Measurements from ENCODE around the gene TYROBP.
"Not testable (repeated sequence)": the region's sequence is repeated elsewhere in the genome, so short reads cannot be mapped to it uniquely, and the experiment has no call there.

Gene TYROBP

GRCh38 chr19:35932291-35932936 is 24.3 kb upstream of the TYROBP start:
- no peak for DNase-seq

GRCh38 chr19:35931874-35932202 is 23.7 kb upstream of the TYROBP start:
- no peak for DNase-seq

DNA sequence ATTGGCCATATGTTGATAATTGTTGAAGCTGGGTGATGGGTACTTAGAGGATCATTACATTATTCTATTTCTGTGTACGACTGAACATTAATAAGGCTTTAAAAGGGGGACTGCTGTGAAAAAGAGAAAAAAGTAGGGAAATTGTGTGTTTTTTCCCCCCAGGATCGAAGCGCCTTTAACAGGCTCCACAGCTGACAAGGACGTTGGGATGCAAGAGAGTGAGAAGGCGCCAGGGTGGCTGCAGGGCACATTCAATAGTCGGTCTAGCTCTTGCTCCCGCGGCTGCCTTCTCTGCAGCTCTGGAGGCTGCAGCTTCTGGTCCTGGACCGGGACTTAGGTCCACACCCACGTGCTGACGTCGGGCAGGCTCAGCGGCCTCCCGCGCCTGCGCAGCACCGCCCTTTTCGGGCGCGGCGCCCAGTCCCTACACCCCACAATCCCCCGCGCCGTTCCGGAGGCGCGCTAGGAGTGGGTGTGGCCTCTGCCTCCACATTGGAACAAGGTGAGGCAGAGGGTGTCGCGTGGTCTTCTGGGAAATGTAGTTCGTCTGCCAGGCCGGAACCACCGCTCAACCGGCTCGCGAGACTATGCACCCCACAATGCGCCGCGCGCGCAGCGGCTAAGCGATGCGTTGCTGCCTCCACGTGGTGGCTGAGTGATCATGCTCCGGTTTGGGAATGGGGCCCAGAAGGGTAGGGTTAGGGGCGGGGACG is 23.2 kb upstream of the TYROBP start:
- peak; percentile 91 to 100 (median 98) for DNase-seq

- DNase-seq: no peak
Observed at GRCh38 chr19:35929876-35930275, 21.8 kb upstream of the TYROBP start.

- DNase-seq: no peak
Observed at GRCh38 chr19:35928507-35928906, 20.4 kb upstream of the TYROBP start.

GRCh38 chr19:35925501-35925900 is 17.4 kb upstream of the TYROBP start:
- no peak for DNase-seq

GRCh38 chr19:35921012-35921411 is 12.9 kb upstream of the TYROBP start:
- no peak for DNase-seq

DNA sequence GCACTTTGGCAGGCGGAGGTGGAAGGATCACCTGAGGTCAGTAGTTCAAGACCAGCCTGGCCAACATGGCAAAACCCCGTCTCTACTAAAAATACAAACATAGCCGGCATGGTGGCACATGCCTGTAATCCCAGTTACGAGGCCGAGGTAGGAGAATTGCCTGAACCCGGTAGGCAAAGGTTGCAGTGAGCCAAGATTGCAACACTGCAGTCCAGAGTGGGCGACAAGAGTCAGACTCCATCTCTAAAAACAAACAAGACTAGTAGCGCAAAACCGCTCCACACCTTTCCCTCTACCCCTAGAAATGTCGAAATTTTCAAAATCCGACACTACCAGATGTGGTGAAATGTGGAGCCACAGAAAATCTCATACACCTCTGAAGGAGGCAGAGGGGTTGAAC is 11.2 kb upstream of the TYROBP start:
- no peak for DNase-seq

DNA sequence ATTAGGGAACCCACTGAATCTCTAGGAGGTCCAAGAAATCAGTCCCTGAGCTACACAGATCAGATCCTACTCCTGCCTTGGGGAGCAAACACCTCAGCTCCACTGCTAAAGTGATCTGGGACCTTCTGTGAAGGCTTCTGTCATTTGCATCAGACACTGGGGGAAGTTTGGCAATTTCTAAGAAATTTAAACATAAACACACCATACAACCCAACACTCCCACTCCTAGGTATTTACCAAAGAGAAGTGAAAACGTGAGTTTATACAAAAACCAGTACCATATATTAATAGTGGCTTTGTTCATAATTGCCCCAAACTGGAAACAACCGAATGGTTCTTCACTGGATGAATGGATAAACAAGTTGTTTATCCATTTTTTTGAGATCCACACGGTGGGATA is 7.3 kb upstream of the TYROBP start:
- DNase-seq: no peak

GRCh38 chr19:35913589-35913988 is 5.5 kb upstream of the TYROBP start:
- DNase-seq: no peak

DNA sequence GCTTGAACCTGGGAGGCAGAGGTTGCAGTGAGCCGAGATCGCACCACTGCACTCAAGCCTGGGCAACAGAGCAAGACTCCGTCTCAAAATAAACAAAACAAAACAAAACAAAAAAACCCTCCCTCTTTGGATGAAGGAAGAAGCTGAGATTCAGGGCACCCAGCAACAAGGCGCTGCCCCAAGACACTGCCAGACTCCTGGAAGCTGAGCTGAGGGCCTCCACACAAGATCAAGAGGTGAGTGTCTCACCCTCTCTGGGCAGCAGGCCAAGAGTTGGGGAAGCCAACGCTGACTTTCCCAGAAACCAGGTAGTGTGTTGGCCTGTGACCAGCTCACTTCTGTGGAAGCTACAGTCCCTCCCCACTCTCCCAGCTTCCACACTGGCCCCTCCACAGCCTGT is 3.7 kb upstream of the TYROBP start:
- DNase-seq: no peak

DNA sequence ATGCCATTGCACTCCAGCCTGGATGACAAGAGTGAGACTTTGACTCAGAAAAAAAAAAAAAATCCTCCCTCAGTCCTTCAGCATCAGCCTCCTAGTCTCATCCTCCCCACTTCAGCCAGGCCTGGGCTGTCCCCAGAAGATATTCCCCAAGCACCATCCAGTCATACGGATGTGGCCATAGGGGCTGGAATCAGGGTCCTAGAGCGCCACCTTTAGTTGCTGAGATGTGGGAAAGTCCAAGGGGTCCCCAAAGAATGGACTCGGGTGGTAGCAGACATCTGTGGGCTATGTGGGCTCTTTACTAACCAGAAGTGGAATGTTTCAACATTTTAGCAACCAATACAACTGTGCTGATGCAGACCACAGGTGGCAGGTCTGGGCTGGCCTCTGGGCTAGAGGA is 3.1 kb upstream of the TYROBP start:
- DNase-seq: no peak

DNA sequence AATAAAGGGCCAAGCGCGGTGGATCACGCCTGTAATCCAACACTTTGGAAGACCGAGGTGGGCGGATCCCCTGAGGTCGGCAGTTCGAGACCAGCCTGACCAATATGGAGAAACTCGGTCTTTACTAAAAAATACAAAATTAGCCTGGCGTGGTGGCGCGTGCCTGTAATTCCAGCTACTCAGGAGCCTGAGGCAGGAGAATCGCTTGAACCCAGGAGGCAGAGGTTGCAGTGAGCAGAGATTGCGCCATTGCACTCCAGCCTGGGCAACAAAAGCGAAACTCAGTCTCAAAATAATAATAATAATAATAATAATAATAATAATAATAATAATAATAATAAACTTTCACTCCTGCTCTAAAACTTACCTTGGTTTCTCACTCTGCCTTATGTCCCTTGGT is 2.3 kb upstream of the TYROBP start:
- not testable (repeated sequence) for DNase-seq

DNA sequence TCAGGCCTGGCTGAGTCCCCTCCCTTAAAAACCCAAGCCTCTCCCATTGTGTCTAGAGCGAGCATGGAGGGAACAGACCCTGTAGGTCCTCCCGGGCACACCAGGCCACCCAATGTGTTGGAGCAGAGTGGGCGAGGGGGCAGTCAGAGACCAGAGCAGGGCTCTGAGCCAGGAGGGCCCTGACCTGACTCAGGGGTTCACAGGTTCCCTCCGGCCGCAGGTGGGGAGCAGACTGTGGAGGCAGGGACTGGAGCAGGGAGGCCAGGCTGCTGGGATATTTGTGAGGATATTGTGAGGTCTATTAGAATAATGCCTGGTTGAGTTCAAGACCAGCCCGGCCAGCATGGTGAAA is 1.6 kb upstream of the TYROBP start:
- no peak for DNase-seq

GRCh38 chr19:35908973-35909683 is 1.0 kb upstream of the TYROBP start:
- peak in 35 of 51 donors; percentile 11 to 58 (median 33) for DNase-seq

- DNase-seq: no peak
Observed at GRCh38 chr19:35907377-35907745, 734 bp downstream of the TYROBP start.

- DNase-seq: no peak
Observed at GRCh38 chr19:35905178-35905727, 2.8 kb downstream of the TYROBP start.

- DNase-seq: peak in 1 of 51 donors; percentile 3
Observed at GRCh38 chr19:35904311-35905068, 3.6 kb downstream of the TYROBP start.

DNA sequence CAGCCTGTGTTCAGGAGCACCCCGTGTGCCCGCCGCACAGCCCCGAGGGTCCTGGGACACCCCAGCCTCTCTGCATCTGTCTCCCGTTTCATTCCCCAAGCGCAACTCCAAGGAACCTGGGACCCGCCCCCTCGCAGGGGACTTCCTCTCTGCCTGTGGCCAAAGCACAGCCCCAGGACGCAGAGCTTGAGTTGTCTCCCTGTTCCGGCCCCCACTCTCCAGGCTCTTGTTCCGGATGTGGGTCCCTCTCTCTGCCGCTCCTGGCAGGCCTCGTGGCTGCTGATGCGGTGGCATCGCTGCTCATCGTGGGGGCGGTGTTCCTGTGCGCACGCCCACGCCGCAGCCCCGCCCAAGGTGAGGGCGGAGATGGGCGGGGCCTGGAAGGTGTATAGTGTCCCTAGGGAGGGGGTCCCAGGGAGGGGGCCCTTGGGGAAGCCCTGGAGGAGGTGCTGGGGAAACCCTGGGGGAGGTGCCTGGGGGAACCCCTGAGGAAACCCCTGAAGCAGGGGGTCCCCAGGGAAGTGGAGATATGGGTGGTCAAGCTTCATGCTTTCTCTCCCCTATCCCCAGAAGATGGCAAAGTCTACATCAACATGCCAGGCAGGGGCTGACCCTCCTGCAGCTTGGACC is 4.4 kb downstream of the TYROBP start:
- peak in 38 of 51 donors; percentile 11 to 76 (median 40) for DNase-seq

DNA sequence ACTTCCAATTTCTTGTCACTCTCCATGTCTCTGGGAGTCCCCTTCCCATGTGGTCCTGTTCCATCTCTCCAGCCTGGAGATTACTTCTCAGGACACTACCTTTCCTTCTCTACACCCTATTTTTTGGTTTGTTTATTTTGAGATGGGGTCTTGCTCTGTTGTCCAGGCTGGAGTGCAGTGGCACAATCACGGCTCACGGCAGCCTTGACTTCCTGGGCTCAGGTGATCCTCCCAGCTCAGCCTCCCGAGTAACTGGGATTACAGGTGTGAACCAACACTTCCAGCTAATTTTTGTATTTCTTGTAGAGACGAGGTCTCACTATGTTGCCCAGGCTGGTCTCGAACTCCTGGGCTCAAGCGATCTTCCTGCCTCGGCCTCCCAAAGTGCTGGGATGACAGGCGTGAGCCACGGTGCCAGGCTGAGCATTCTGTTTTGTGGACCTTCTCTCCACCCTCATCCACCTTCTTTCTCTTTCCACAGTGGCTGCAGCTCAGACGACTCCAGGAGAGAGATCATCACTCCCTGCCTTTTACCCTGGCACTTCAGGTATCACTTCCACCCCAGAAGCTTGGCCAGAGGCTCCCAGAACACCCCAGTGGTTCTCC is 5.1 kb downstream of the TYROBP start:
- no peak for DNase-seq
